ENCODE data around the gene TMEM181.

The TMEM181 gene

GRCh38 chr6:158584236-158584651, 24.4 kb downstream of the TMEM181 start:
- Histone ChIP-seq H3K9me3 (ENCODE audit: control insufficient read depth in 1 of 2, low read length in 2 of 2) (no peaks in the 10 kb centered on the region), H3K27ac (ENCODE audit: low read length) (no peak overlapping the region), H3K27me3 (ENCODE audit: low read depth, low read length) (no peaks in the 10 kb centered on the region), H3K4me1 (ENCODE audit: control insufficient read depth in 1 of 2, insufficient read depth in 2 of 2, low read length in 2 of 2) (no peaks in the 10 kb centered on the region), H3K36me3 (ENCODE audit: control insufficient read depth in 1 of 2, insufficient read depth in 2 of 2, low read length in 2 of 2) (peaks cover 33 to 43% of the 10 kb centered on the region in 2 donors), H3K4me3 (ENCODE audit: low read depth in 1 of 2, low read length in 2 of 2) (no peak overlapping the region)

GRCh38 chr6:158586652-158587051, 26.8 kb downstream of the TMEM181 start:
- no peak overlapping the region for H3K27ac ChIP-seq (ENCODE audit: low read length)
- H3K27me3 ChIP-seq (ENCODE audit: low read depth, low read length), result no peaks in the 10 kb centered on the region
- H3K36me3 ChIP-seq (ENCODE audit: control insufficient read depth in 1 of 2, insufficient read depth in 2 of 2, low read length in 2 of 2), result peaks cover 52 to 62% of the 10 kb centered on the region in 2 donors
- H3K9me3 ChIP-seq (ENCODE audit: control insufficient read depth in 1 of 2, low read length in 2 of 2), result no peaks in the 10 kb centered on the region
- H3K4me3 ChIP-seq (ENCODE audit: low read depth in 1 of 2, low read length in 2 of 2), result no peak overlapping the region
- H3K4me1 ChIP-seq (ENCODE audit: control insufficient read depth in 1 of 2, insufficient read depth in 2 of 2, low read length in 2 of 2), result no peaks in the 10 kb centered on the region

GRCh38 chr6:158589366-158589765, 29.5 kb downstream of the TMEM181 start:
- Histone ChIP-seq H3K27ac (ENCODE audit: low read length) (no peak overlapping the region), H3K9me3 (ENCODE audit: control insufficient read depth in 1 of 2, low read length in 2 of 2) (no peaks in the 10 kb centered on the region), H3K36me3 (ENCODE audit: control insufficient read depth in 1 of 2, insufficient read depth in 2 of 2, low read length in 2 of 2) (peaks cover 62 to 82% of the 10 kb centered on the region in 2 donors), H3K4me3 (ENCODE audit: low read depth in 1 of 2, low read length in 2 of 2) (no peak overlapping the region), H3K27me3 (ENCODE audit: low read depth, low read length) (no peaks in the 10 kb centered on the region), H3K4me1 (ENCODE audit: control insufficient read depth in 1 of 2, insufficient read depth in 2 of 2, low read length in 2 of 2) (no peaks in the 10 kb centered on the region)

GRCh38 chr6:158591134-158591809, 31.4 kb downstream of the TMEM181 start:
- H3K4me1 ChIP-seq (ENCODE audit: control insufficient read depth in 1 of 2, insufficient read depth in 2 of 2, low read length in 2 of 2), result no peaks in the 10 kb centered on the region
- peaks cover 48 to 74% of the 10 kb centered on the region in 2 donors for H3K36me3 ChIP-seq (ENCODE audit: control insufficient read depth in 1 of 2, insufficient read depth in 2 of 2, low read length in 2 of 2)
- no peaks in the 10 kb centered on the region for H3K27me3 ChIP-seq (ENCODE audit: low read depth, low read length)
- H3K4me3 ChIP-seq (ENCODE audit: low read depth in 1 of 2, low read length in 2 of 2), result no peak overlapping the region
- H3K9me3 ChIP-seq (ENCODE audit: control insufficient read depth in 1 of 2, low read length in 2 of 2), result no peaks in the 10 kb centered on the region
- no peak overlapping the region for H3K27ac ChIP-seq (ENCODE audit: low read length)

GRCh38 chr6:158591810-158592209, 31.9 kb downstream of the TMEM181 start:
- no peaks in the 10 kb centered on the region for H3K27me3 ChIP-seq (ENCODE audit: low read depth, low read length)
- no peaks in the 10 kb centered on the region for H3K9me3 ChIP-seq (ENCODE audit: control insufficient read depth in 1 of 2, low read length in 2 of 2)
- no peak overlapping the region for H3K4me3 ChIP-seq (ENCODE audit: low read depth in 1 of 2, low read length in 2 of 2)
- H3K27ac ChIP-seq (ENCODE audit: low read length), result no peak overlapping the region
- H3K36me3 ChIP-seq (ENCODE audit: control insufficient read depth in 1 of 2, insufficient read depth in 2 of 2, low read length in 2 of 2), result peaks cover 45 to 74% of the 10 kb centered on the region in 2 donors
- no peaks in the 10 kb centered on the region for H3K4me1 ChIP-seq (ENCODE audit: control insufficient read depth in 1 of 2, insufficient read depth in 2 of 2, low read length in 2 of 2)

GRCh38 chr6:158593670-158594069, 33.8 kb downstream of the TMEM181 start:
- no peaks in the 10 kb centered on the region for H3K4me1 ChIP-seq (ENCODE audit: control insufficient read depth in 1 of 2, insufficient read depth in 2 of 2, low read length in 2 of 2)
- H3K4me3 ChIP-seq (ENCODE audit: low read depth in 1 of 2, low read length in 2 of 2), result no peak overlapping the region
- H3K27me3 ChIP-seq (ENCODE audit: low read depth, low read length), result no peaks in the 10 kb centered on the region
- peaks cover 43 to 58% of the 10 kb centered on the region in 2 donors for H3K36me3 ChIP-seq (ENCODE audit: control insufficient read depth in 1 of 2, insufficient read depth in 2 of 2, low read length in 2 of 2)
- H3K27ac ChIP-seq (ENCODE audit: low read length), result no peak overlapping the region
- H3K9me3 ChIP-seq (ENCODE audit: control insufficient read depth in 1 of 2, low read length in 2 of 2), result no peaks in the 10 kb centered on the region

- H3K9me3 ChIP-seq (ENCODE audit: control insufficient read depth in 1 of 2, low read length in 2 of 2), result no peaks in the 10 kb centered on the region
- H3K27ac ChIP-seq (ENCODE audit: low read length), result no peak overlapping the region
- H3K27me3 ChIP-seq (ENCODE audit: low read depth, low read length), result no peaks in the 10 kb centered on the region
- H3K4me1 ChIP-seq (ENCODE audit: control insufficient read depth in 1 of 2, insufficient read depth in 2 of 2, low read length in 2 of 2), result no peaks in the 10 kb centered on the region
- no peak overlapping the region for H3K4me3 ChIP-seq (ENCODE audit: low read depth in 1 of 2, low read length in 2 of 2)
- peaks cover 32 to 50% of the 10 kb centered on the region in 2 donors for H3K36me3 ChIP-seq (ENCODE audit: control insufficient read depth in 1 of 2, insufficient read depth in 2 of 2, low read length in 2 of 2)
Observed at GRCh38 chr6:158595223-158595622, 35.3 kb downstream of the TMEM181 start.

GRCh38 chr6:158596861-158597260, 37.0 kb downstream of the TMEM181 start:
- Histone ChIP-seq H3K9me3 (ENCODE audit: control insufficient read depth in 1 of 2, low read length in 2 of 2) (no peaks in the 10 kb centered on the region), H3K4me1 (ENCODE audit: control insufficient read depth in 1 of 2, insufficient read depth in 2 of 2, low read length in 2 of 2) (no peaks in the 10 kb centered on the region), H3K27ac (ENCODE audit: low read length) (no peak overlapping the region), H3K27me3 (ENCODE audit: low read depth, low read length) (no peaks in the 10 kb centered on the region), H3K4me3 (ENCODE audit: low read depth in 1 of 2, low read length in 2 of 2) (no peak overlapping the region), H3K36me3 (ENCODE audit: control insufficient read depth in 1 of 2, insufficient read depth in 2 of 2, low read length in 2 of 2) (peaks cover 23 to 38% of the 10 kb centered on the region in 2 donors)

GRCh38 chr6:158597565-158597964, 37.7 kb downstream of the TMEM181 start:
- Histone ChIP-seq H3K36me3 (ENCODE audit: control insufficient read depth in 1 of 2, insufficient read depth in 2 of 2, low read length in 2 of 2) (peaks cover 23 to 31% of the 10 kb centered on the region in 2 donors), H3K4me3 (ENCODE audit: low read depth in 1 of 2, low read length in 2 of 2) (no peak overlapping the region), H3K4me1 (ENCODE audit: control insufficient read depth in 1 of 2, insufficient read depth in 2 of 2, low read length in 2 of 2) (no peaks in the 10 kb centered on the region), H3K27me3 (ENCODE audit: low read depth, low read length) (no peaks in the 10 kb centered on the region), H3K27ac (ENCODE audit: low read length) (no peak overlapping the region), H3K9me3 (ENCODE audit: control insufficient read depth in 1 of 2, low read length in 2 of 2) (no peaks in the 10 kb centered on the region)

- Histone ChIP-seq H3K36me3 (ENCODE audit: control insufficient read depth in 1 of 2, insufficient read depth in 2 of 2, low read length in 2 of 2) (peaks cover 17 to 24% of the 10 kb centered on the region in 2 donors), H3K4me3 (ENCODE audit: low read depth in 1 of 2, low read length in 2 of 2) (no peak overlapping the region), H3K4me1 (ENCODE audit: control insufficient read depth in 1 of 2, insufficient read depth in 2 of 2, low read length in 2 of 2) (peaks cover 0 to 3% of the 10 kb centered on the region in 2 donors), H3K9me3 (ENCODE audit: control insufficient read depth in 1 of 2, low read length in 2 of 2) (no peaks in the 10 kb centered on the region), H3K27me3 (ENCODE audit: low read depth, low read length) (no peaks in the 10 kb centered on the region), H3K27ac (ENCODE audit: low read length) (no peak overlapping the region)
Observed at GRCh38 chr6:158599635-158600034, 39.7 kb downstream of the TMEM181 start.

- H3K27me3 ChIP-seq (ENCODE audit: low read depth, low read length), result no peaks in the 10 kb centered on the region
- peaks cover 0 to 3% of the 10 kb centered on the region in 2 donors for H3K4me1 ChIP-seq (ENCODE audit: control insufficient read depth in 1 of 2, insufficient read depth in 2 of 2, low read length in 2 of 2)
- no peak overlapping the region for H3K27ac ChIP-seq (ENCODE audit: low read length)
- H3K9me3 ChIP-seq (ENCODE audit: control insufficient read depth in 1 of 2, low read length in 2 of 2), result no peaks in the 10 kb centered on the region
- H3K4me3 ChIP-seq (ENCODE audit: low read depth in 1 of 2, low read length in 2 of 2), result no peak overlapping the region
- H3K36me3 ChIP-seq (ENCODE audit: control insufficient read depth in 1 of 2, insufficient read depth in 2 of 2, low read length in 2 of 2), result peaks cover 17 to 32% of the 10 kb centered on the region in 2 donors
Observed at GRCh38 chr6:158603261-158604047, 43.6 kb downstream of the TMEM181 start.

All from muscle layer of duodenum (tissue), 2 donors.